Measurements from ENCODE around the gene RPRD1B. TPM values are rescaled to one million over a fixed set of nuclear protein-coding genes. Genes with fewer than 3 reads are reported as not detected.
A peak's percentile ranks its signal among the peaks of the same experiment; 100 is the strongest.

RPRD1B gene
- total and polyA plus RNA-seq, 2 donors (not counting 3 experiments of a cell fraction or from before 2014, with no cell fraction given): 13.0 to 29.3 TPM

GRCh38 chr20:38132910-38133501, 99.5 kb downstream of the RPRD1B start:
- no peak overlapping the region for H2AFZ ChIP-seq (ENCODE audit: low read depth, low read length)
- no peak for TF ChIP-seq MYC (IDR thresholded peaks at IDR 0.05; ENCODE audit: low read depth, low read length)
- no peak for TF ChIP-seq EZH2 (IDR thresholded peaks at IDR 0.05; ENCODE audit: borderline replicate concordance, low read depth, low read length, severe bottlenecking)
- no peak for TF ChIP-seq FOS (IDR thresholded peaks at IDR 0.05; ENCODE audit: borderline replicate concordance, insufficient read depth, low read length)
- no peak for TF ChIP-seq JUN (IDR thresholded peaks at IDR 0.05; ENCODE audit: borderline replicate concordance, insufficient read depth, insufficient read length, low read depth)
- TF ChIP-seq CTCF (IDR thresholded peaks at IDR 0.05; ENCODE audit: extremely low read depth in 1 of 2, insufficient read depth in 1 of 2, low read depth in 1 of 2, low read length in 2 of 2): no peak
- peak; percentile 38 for TF ChIP-seq POLR2A (IDR thresholded peaks at IDR 0.05; ENCODE audit: low read depth, low read length)
- TF ChIP-seq MAX (IDR thresholded peaks at IDR 0.05; ENCODE audit: insufficient read depth, insufficient read length): no peak
- peak; percentile 38 for TF ChIP-seq GATA2 (IDR thresholded peaks at IDR 0.05; ENCODE audit: insufficient read depth, insufficient read length, low read depth, low read length)
- TF ChIP-seq POLR2AphosphoS5 (IDR thresholded peaks at IDR 0.05; ENCODE audit: insufficient read depth, low read depth, low read length): peak; percentile 39
- POLR2A ChIA-PET: no interaction called here
- peaks cover 28 to 64% of the 10 kb centered on the region in 2 experiments for H3K36me3 ChIP-seq (ENCODE audit: control insufficient read depth in 2 of 2, extremely low read depth in 1 of 2, insufficient read depth in 2 of 2, low read length in 2 of 2)
- H3K4me2 ChIP-seq (ENCODE audit: insufficient read depth, low read length): no peak overlapping the region
- no peak overlapping the region for H3K4me3 ChIP-seq (replicated peaks in 1 of 3; ENCODE audit: insufficient read depth in 1 of 3, low read depth in 1 of 3, low read length in 3 of 3)
- no peaks in the 10 kb centered on the region for H3K79me2 ChIP-seq (ENCODE audit: control insufficient read depth, insufficient read depth, low read length)
- FAIRE-seq (peak; percentile 31), DNase-seq (ENCODE audit: low read depth, low spot score) (no peak)
- CTCF ChIA-PET: interaction anchor here (1.0 to 8.4 kb wide), 2 partner anchors 11 to 59 kb away, joined by 3 to 104 read pairs; no protein-coding TSS in a partner anchor
- H3K9me3 ChIP-seq (replicated peaks; ENCODE audit: control insufficient read depth, insufficient read depth, low read length): no peaks in the 10 kb centered on the region
- H3K27me3 ChIP-seq (ENCODE audit: control insufficient read depth in 2 of 2, insufficient read depth in 2 of 2, low read length in 2 of 2): no peaks in the 10 kb centered on the region
- dilution Hi-C loops (cut with MboI; ENCODE audit: extremely low pct_ligation_motif_present, low sequenced_read_pairs): no loop called here
- H3K27ac ChIP-seq (ENCODE audit: insufficient read depth, low read depth, low read length): no peak overlapping the region
- peaks cover 49% of the 10 kb centered on the region for H3K4me1 ChIP-seq (ENCODE audit: control insufficient read depth, extremely low read depth, insufficient read depth, low read length)
- H3K9ac ChIP-seq (replicated peaks; ENCODE audit: extremely low read depth, insufficient read depth, low read length): no peak overlapping the region
- no TSS peak for BruUV-seq (replicated peaks)
- H3K9me1 ChIP-seq (replicated peaks; ENCODE audit: control insufficient read depth, extremely low read depth, insufficient read depth, low read length): no peaks in the 10 kb centered on the region
- intact Hi-C loops (cut with micrococcal nuclease): no loop called here
- H4K20me1 ChIP-seq (replicated peaks; ENCODE audit: control insufficient read depth, extremely low read depth, insufficient read depth, low read length): no peaks in the 10 kb centered on the region
